ENCODE results near the gene HLA-DQB1.

Gene HLA-DQB1

GRCh38 chr6:32609731-32610640 lies 56.5 kb downstream of the HLA-DQB1 start:
- TF ChIP-seq, protein P1, sequence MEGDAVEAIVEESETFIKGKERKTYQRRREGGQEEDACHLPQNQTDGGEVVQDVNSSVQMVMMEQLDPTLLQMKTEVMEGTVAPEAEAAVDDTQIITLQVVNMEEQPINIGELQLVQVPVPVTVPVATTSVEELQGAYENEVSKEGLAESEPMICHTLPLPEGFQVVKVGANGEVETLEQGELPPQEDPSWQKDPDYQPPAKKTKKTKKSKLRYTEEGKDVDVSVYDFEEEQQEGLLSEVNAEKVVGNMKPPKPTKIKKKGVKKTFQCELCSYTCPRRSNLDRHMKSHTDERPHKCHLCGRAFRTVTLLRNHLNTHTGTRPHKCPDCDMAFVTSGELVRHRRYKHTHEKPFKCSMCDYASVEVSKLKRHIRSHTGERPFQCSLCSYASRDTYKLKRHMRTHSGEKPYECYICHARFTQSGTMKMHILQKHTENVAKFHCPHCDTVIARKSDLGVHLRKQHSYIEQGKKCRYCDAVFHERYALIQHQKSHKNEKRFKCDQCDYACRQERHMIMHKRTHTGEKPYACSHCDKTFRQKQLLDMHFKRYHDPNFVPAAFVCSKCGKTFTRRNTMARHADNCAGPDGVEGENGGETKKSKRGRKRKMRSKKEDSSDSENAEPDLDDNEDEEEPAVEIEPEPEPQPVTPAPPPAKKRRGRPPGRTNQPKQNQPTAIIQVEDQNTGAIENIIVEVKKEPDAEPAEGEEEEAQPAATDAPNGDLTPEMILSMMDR (IDR thresholded peaks at IDR 0.05; ENCODE audit: low read depth, low read length, missing control alignments), result no peak
- in situ Hi-C loops (cut with HindIII; ENCODE audit: low pct_ligation_motif_present, low sequenced_read_pairs), result no loop called here
- Histone ChIP-seq H3K27me3 (replicated peaks) (no peaks in the 10 kb centered on the region), H3K27ac (no peak overlapping the region), H3K36me3 (replicated peaks) (no peaks in the 10 kb centered on the region), H3K4me3 (ENCODE audit: low read depth, low read length) (no peak overlapping the region)
- DNase-seq, result peak; percentile 16

Measured in brain microvascular endothelial cell (primary cell).